GM18517 (cell line): Measurements from ENCODE around the gene ENDOG.
"Not testable (repeated sequence)": the region's sequence is repeated elsewhere in the genome, so short reads cannot be mapped to it uniquely, and the experiment has no call there.

Source experiments
- ATAC-seq: cut with Tn5 transposase; IDR thresholded peaks from one replicate; pipeline ENCODE4 v1.9.1; 2021; ENCODE audit warnings: mild to moderate bottlenecking, moderate library complexity; ENCODE audit not compliant: unreplicated experiment

Gene ENDOG

GRCh38 chr9:128860937-128861336 lies 42.6 kb downstream of the ENDOG start:
- no peak for ATAC-seq

- ATAC-seq, result no peak
Observed at GRCh38 chr9:128861501-128861900, 43.2 kb downstream of the ENDOG start.

DNA sequence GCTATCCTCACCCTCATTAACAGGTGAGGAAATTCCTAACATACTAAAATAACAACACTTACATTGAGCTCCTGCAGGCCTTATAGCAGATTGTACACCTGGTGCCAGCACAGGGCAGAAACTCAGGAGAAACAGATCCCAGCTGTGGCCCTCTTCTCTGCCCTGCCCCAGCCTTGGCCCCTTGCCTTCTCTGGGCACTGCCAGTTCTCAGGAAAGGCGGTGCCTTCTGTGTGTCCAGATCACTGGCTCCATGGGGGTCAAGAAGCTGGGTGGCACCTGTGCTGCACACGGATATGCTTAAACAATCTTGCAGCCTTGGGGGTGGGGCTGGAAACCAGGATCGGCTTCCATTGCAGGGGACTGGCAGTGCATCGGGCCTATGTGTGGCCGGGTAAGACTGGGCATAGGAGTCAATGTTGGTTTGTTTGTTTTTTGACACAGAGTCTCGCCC lies 44.1 kb downstream of the ENDOG start:
- ATAC-seq, result no peak

- ATAC-seq, result no peak
Observed at GRCh38 chr9:128863647-128864046, 45.3 kb downstream of the ENDOG start.

DNA sequence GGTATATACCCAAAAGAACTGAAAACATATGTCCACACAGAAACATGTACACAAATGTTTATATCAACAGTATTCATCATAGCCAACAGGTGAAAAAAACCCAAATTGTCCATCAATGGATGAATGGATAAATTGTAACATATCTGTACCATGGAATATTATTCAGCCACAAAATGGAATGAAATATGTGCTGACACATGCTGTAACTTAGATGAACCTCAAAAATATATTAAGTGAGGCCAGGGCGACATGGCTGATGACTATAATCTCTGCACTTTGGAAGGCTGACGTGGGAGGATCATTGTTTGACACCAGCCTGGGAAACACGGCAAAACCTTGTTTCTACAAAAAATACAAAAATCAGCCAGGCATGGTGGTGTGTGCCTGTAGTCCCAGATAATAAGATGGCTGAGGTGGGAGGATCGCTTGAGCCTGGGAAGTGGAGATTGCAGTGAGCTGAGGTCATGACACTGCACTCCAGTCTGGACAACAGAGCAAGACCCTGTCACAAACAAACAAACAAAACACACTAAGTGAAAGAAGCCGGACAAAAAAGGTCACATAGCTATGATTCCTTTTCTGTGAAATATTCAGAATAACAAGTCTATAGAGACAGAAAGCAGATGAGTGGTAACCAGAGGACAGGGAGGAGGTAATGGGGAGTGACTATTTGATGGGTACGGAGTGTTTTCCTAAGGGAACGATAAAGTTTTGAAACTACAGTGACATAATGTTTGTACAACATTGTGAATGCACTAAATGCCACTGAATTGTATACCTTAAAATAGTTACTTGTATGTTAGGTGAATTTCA lies 52.0 kb downstream of the ENDOG start:
- no peak for ATAC-seq

- ATAC-seq, result not testable (repeated sequence)
Observed at GRCh38 chr9:128870941-128871265, 52.6 kb downstream of the ENDOG start.
